Measurements from ENCODE around the gene PPP3CA. TPM values are rescaled to one million over a fixed set of nuclear protein-coding genes. Genes with fewer than 3 reads are reported as not detected.

The PPP3CA gene
- total RNA-seq, 1 experiment from 2014 or later = 33.8 TPM

DNA sequence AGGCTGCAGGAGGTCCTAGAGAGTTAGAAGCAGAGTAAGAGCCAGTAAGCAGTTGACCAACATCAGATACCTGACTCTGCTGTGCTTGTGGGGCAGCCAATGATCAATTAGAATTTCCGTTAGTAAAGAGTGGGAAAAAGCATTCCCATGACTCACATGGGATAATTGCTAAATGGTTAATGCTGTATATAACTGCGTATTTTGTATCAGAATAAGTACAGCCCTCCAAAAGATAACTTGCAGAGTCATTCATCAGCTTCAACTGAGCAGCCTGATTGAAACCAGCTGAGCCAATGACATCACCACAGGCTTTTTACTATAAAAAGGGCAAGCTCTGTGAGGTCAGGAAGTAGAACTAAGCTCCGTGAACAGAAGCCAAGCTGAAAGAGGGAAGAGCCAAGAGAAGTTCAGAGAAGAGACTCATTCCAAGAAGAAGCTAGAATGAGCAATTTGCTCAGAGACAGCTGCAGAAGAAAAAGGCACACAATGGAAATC, 67.9 kb downstream of the PPP3CA start:
- Histone ChIP-seq H3K36me3 (ENCODE audit: control insufficient read depth, insufficient read depth, low read length) (no peaks in the 10 kb centered on the region), H3K27me3 (replicated peaks; ENCODE audit: control insufficient read depth, insufficient read depth, low read length) (no peaks in the 10 kb centered on the region), H3K9me3 (no peaks in the 10 kb centered on the region), H3K4me1 (peaks cover 4% of the 10 kb centered on the region; the same call in 1 of the 2 replicates), H3K4me3 (ENCODE audit: low read depth, low read length) (no peak overlapping the region)
- no peak for DNase-seq
- intact Hi-C loops (cut with micrococcal nuclease; ENCODE audit: unreplicated experiment) = no loop called here
- TF ChIP-seq, protein P1, sequence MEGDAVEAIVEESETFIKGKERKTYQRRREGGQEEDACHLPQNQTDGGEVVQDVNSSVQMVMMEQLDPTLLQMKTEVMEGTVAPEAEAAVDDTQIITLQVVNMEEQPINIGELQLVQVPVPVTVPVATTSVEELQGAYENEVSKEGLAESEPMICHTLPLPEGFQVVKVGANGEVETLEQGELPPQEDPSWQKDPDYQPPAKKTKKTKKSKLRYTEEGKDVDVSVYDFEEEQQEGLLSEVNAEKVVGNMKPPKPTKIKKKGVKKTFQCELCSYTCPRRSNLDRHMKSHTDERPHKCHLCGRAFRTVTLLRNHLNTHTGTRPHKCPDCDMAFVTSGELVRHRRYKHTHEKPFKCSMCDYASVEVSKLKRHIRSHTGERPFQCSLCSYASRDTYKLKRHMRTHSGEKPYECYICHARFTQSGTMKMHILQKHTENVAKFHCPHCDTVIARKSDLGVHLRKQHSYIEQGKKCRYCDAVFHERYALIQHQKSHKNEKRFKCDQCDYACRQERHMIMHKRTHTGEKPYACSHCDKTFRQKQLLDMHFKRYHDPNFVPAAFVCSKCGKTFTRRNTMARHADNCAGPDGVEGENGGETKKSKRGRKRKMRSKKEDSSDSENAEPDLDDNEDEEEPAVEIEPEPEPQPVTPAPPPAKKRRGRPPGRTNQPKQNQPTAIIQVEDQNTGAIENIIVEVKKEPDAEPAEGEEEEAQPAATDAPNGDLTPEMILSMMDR (IDR thresholded peaks at IDR 0.05; ENCODE audit: insufficient read depth in 1 of 2, low read depth in 1 of 2, low read length in 1 of 2, severe bottlenecking in 1 of 2, unreplicated experiment in 1 of 2) = no peak
- ChIA-PET CTCF (no interaction called here), POLR2A (no interaction called here)
- Mint-ChIP-seq H3K27me3 (ENCODE audit: insufficient read depth, unreplicated experiment) (no peaks in the 10 kb centered on the region), H3K4me1 (ENCODE audit: low read depth, unreplicated experiment) (peaks cover 11% of the 10 kb centered on the region), H3K36me3 (ENCODE audit: insufficient read depth, unreplicated experiment) (peaks cover 5% of the 10 kb centered on the region), H3K9me3 (ENCODE audit: unreplicated experiment) (no peaks in the 10 kb centered on the region), H3K4me3 (ENCODE audit: unreplicated experiment) (no peak overlapping the region), H3K27ac (ENCODE audit: unreplicated experiment) (no peak overlapping the region)
- no TSS peak for BruUV-seq (replicated peaks)

DNA sequence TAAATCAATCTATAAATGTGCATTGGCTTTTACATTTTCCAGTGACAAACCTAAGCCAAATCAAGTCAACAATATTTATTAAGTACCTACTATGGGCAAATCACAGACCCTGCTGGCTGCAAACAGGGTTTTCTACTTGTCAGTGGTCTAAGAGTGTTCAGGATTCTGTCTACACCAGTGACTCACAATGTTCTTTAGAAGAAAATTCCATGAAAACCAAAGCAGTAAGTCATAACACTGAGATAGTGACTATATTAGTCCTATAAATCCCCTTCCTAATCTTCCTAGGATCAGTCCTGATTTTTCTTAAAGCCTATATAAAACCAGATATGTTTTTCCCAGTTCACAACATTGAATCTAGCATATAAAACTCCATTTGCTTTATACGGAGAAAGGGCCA, 69.7 kb downstream of the PPP3CA start:
- Mint-ChIP-seq H3K36me3 (ENCODE audit: insufficient read depth, unreplicated experiment) (peaks cover 5% of the 10 kb centered on the region), H3K9me3 (ENCODE audit: unreplicated experiment) (no peaks in the 10 kb centered on the region), H3K4me1 (ENCODE audit: low read depth, unreplicated experiment) (peaks cover 11% of the 10 kb centered on the region), H3K4me3 (ENCODE audit: unreplicated experiment) (no peak overlapping the region), H3K27me3 (ENCODE audit: insufficient read depth, unreplicated experiment) (no peaks in the 10 kb centered on the region), H3K27ac (ENCODE audit: unreplicated experiment) (no peak overlapping the region)
- no TSS peak for BruUV-seq (replicated peaks)
- ChIA-PET POLR2A (no interaction called here), CTCF (no interaction called here)
- Histone ChIP-seq H3K36me3 (ENCODE audit: control insufficient read depth, insufficient read depth, low read length) (no peaks in the 10 kb centered on the region), H3K4me3 (ENCODE audit: low read depth, low read length) (no peak overlapping the region), H3K9me3 (no peaks in the 10 kb centered on the region), H3K27me3 (replicated peaks; ENCODE audit: control insufficient read depth, insufficient read depth, low read length) (no peaks in the 10 kb centered on the region), H3K4me1 (peaks cover 4% of the 10 kb centered on the region; the same call in 1 of the 2 replicates)
- TF ChIP-seq, protein P1 (IDR thresholded peaks at IDR 0.05; ENCODE audit: insufficient read depth in 1 of 2, low read depth in 1 of 2, low read length in 1 of 2, severe bottlenecking in 1 of 2, unreplicated experiment in 1 of 2) = no peak
- intact Hi-C loops (cut with micrococcal nuclease; ENCODE audit: unreplicated experiment) = no loop called here
- DNase-seq = no peak

DNA sequence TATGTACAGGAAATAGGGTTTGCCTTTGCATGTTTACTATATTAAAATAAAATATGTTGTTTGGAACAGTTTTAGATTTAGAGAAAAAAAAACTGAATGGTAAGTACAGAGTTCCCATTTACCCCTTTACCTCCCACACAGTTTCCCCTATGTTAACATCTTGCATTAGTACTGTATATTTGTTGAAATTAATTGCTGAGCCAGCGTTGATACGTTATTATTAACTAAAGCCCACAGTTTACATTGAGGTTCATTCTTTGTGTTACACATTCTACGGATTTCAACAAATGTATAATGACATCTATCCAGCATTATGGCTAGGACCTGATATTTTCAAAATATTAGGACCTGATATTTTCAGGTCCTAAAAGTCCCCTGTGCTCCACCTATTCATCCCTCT, 70.7 kb downstream of the PPP3CA start:
- H3K9me3 Mint-ChIP-seq (ENCODE audit: unreplicated experiment) = no peaks in the 10 kb centered on the region
- intact Hi-C loops (cut with micrococcal nuclease; ENCODE audit: unreplicated experiment) = no loop called here
- H3K36me3 ChIP-seq (ENCODE audit: control insufficient read depth, insufficient read depth, low read length) = no peaks in the 10 kb centered on the region
- H3K4me1 Mint-ChIP-seq (ENCODE audit: low read depth, unreplicated experiment) = peaks cover 11% of the 10 kb centered on the region
- TF ChIP-seq, protein P1 (IDR thresholded peaks at IDR 0.05; ENCODE audit: insufficient read depth in 1 of 2, low read depth in 1 of 2, low read length in 1 of 2, severe bottlenecking in 1 of 2, unreplicated experiment in 1 of 2) = no peak
- CTCF ChIA-PET = no interaction called here
- H3K27ac Mint-ChIP-seq (ENCODE audit: unreplicated experiment) = no peak overlapping the region
- H3K4me1 ChIP-seq = peaks cover 4% of the 10 kb centered on the region; the same call in 1 of the 2 replicates
- no peak overlapping the region for H3K4me3 ChIP-seq (ENCODE audit: low read depth, low read length)
- POLR2A ChIA-PET = no interaction called here
- BruUV-seq (replicated peaks) = no TSS peak
- no peaks in the 10 kb centered on the region for H3K27me3 ChIP-seq (replicated peaks; ENCODE audit: control insufficient read depth, insufficient read depth, low read length)
- DNase-seq = no peak
- no peak overlapping the region for H3K4me3 Mint-ChIP-seq (ENCODE audit: unreplicated experiment)
- H3K27me3 Mint-ChIP-seq (ENCODE audit: insufficient read depth, unreplicated experiment) = no peaks in the 10 kb centered on the region
- peaks cover 5% of the 10 kb centered on the region for H3K36me3 Mint-ChIP-seq (ENCODE audit: insufficient read depth, unreplicated experiment)
- H3K9me3 ChIP-seq = no peaks in the 10 kb centered on the region
